GM18498 (cell line): ENCODE results near the gene CACTIN.
"Not testable (repeated sequence)": the region's sequence is repeated elsewhere in the genome, so short reads cannot be mapped to it uniquely, and the experiment has no call there.

ENCODE experiments used
- ATAC-seq: cut with Tn5 transposase; IDR thresholded peaks from one replicate; pipeline ENCODE4 v1.9.1; 2021; ENCODE audit warnings: mild to moderate bottlenecking, moderate library complexity; ENCODE audit not compliant: unreplicated experiment

Gene CACTIN

GRCh38 chr19:3648037-3648905, 21.7 kb upstream of the CACTIN start:
- ATAC-seq: no peak

GRCh38 chr19:3647102-3647501, 20.5 kb upstream of the CACTIN start:
- not testable (repeated sequence) for ATAC-seq

- ATAC-seq: no peak
These were observed 19.9 kb upstream of the CACTIN start for GRCh38 chr19:3646336-3647092.

DNA sequence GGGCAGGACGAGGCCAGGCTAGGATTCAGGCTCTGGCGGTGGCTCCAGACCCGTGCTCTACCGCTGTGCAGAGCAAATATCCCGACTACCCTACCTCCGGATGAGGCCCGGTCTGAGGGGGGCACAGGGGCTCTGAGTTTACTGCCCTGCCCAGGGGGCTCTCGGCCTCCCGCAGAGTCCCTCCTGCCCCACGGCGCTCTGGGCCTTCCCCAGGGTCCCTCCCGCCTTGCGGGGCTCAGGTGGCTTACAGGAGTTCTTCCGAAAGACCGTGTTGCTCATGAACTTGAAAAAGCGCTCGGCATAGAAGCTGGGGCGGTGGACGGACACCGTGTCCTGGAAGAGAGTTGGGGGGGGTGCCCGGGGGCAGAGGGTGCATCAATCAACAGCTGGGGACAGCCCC, 19.1 kb upstream of the CACTIN start:
- no peak for ATAC-seq

DNA sequence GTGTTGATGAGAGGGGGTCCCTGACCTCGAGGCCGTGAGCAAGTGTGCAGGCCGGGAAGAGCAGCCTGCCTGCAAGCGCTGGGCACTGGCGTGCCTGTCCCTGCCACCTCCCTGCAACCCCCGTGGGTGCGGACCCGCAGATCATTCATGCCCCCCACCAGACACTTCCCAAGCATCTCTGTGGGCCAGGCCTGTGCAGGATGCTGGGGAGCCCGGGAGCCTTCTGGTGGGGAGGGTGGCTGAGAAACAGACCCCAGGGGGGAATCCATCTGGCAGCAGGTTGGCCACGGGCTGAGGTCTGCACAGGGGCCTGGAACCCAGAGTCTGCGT, 18.4 kb upstream of the CACTIN start:
- no peak for ATAC-seq

- no peak for ATAC-seq
These were observed 17.9 kb upstream of the CACTIN start for GRCh38 chr19:3644351-3645066.

DNA sequence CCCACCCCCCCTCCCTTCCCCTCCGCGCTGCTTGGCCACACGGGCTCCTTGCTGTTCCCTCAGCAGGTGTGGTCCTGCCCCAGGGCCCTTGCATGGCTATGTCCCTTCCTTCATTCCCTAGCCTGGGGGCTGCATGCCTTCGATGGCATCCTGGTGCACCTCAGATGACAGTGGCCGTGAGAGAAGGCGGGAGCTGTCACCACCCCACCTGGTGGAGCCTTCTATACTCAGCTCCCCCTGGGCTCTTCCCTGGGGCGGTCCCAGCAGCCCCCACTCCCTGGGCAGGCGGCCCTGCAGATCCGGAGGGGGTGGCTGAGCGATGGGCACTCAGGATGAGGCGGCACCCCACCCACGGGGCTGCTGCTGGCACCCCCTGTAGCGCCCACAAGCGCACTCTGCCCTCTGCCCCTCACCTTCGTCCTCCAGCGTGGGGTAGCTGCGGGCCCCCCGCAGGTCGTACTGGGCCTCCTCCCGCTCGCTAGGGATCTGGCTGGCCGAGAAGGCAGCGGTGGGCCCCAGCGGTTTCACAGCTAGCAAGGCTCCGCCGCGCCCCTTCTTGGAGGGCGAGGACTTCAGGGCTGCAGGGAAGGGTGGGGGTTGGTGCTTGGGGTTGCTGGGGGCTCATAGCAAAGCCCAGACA, 17.2 kb upstream of the CACTIN start:
- ATAC-seq: no peak

- ATAC-seq: no peak
These were observed 16.5 kb upstream of the CACTIN start for GRCh38 chr19:3642987-3643673.

DNA sequence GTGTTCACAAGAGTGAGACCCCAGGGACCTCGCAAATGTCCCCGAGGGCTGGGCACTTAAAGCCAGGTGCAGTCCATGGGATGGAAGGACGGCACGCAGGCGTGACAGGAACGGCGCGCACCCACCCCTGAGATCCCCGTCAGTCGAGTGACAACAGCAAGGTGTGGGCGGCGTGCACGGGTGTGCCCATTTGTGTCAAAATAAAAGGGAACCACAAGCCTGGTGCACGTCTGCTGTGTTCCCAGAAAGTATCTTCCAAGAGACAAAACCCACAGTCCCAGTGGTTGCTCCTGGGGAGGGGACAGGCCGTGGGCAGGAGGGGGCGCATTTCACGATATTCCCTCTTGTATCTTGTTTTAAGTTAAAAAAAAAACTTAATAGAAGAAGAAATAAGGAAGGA, 15.7 kb upstream of the CACTIN start:
- no peak for ATAC-seq

DNA sequence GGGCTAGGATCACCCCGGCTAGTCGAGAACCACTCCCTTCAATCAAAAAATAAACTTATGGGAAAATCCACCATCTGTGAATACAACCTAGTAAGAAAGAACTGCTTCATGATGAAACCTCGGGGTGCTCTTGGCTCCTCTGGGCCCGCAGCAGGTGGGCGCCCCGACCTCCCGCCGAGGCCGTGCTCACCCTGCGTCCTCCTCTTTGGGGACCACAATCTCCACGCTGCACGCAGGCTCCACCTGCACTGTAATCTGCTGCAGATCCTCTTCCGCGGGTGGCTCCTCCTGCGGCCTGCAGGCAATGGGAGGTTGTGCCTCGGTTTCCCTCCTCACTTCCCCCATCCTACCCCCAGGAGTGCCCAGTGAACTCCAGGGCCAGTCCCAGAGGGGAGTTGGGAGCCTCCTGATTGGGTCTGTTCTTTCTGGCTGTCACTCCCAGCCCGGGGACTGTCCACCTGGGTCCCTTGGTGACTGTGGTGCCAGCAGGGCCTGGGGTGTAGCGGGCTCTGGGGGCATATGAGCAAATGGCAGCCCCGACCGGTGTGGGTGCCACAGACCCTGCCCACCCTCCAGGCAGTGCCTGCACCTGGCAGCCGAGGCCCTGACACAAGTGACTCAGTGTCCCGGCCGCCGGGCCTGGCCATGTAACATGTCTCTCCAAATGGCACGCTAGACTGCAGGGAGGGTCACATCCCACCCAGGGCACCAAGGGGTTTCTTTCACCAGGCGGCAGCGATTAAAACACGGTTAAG, 15.1 kb upstream of the CACTIN start:
- no peak for ATAC-seq

DNA sequence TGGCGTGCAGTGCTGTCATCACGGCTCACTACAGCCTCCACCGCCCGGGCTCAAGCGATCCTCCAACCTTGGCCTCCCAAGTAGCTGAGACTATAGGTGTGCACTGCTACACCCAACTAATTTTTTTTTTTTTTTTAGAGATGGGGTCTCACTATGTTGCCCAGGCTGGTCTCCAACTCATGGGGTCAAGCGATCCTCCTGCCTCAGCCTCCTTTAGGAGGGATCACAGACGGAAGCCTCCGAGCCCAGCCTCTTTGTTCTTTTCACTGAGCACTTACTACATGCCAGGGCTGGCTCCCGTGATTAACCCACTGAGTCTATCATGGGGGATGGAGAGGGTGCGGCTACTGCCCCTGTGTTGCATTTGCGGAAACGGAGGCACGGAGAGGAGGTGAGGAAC, 12.9 kb upstream of the CACTIN start:
- ATAC-seq: no peak

GRCh38 chr19:3638208-3639193, 11.9 kb upstream of the CACTIN start:
- ATAC-seq: no peak

DNA sequence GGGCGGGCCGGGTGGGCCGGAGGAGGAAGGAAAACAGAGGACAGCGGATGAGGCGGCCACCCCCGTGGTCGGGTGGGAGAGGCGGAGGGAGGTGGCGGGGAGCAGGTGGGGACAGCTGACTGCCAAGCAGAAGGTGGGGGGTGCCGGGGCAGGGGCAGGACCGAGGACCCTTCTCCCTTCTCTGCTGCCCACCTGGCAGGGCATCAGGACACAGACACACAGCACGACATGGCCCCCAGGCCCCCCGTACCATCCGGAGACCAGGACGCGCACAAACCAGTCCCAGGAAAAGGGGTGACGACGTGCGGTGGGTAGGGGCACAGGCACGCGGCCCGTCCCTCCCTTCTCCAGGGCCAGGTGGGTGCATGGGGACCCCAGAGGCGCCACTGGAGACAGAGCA, 11.0 kb upstream of the CACTIN start:
- no peak for ATAC-seq

GRCh38 chr19:3636962-3637361, 10.4 kb upstream of the CACTIN start:
- ATAC-seq: no peak

DNA sequence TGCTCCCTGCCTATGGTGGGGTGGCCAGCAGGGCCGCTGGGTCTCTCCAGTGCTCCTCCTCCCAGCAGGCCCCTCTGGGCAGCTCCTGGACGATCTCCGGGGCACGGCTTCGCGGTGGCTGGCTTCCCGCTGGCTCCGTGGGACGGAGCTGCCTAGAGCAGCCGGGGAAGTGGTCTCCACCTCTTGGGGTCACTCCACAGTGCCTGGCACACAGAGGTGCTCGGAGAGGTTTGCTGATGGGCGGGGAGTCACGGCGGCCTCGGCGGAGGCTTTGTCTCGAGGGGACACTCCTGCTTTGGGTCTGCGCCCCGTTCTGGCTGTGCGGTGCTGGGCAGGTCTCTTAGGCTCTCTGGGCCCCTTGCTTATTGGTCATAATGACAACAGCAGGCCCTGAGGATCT, 9.9 kb upstream of the CACTIN start:
- no peak for ATAC-seq

DNA sequence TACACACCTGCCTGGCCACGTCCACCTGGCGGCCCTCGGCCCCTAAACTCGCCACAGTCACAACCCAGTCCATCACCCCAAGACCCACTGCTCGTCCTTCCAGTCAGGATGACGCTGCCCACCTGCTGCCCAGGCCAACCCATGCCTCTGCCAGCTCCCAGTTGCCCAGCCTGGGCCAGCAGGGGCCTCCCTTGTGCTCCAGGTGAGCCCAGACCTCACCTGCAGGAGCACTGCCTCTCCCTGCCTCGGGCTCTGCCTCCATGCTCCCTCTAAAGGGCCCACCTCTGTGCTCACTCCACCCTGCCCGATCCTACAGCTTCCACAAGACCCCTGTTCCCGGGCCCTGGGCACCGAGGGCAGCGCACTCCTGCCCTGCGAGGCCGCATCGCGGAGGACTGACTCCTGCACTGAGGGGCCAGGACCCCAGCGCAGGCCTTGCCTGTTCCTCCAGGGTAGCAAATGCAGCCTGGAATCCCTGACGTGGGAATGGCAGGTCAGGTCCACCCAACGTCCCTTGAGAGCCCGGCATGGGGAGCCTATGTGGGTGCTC, 8.0 kb upstream of the CACTIN start:
- no peak for ATAC-seq

GRCh38 chr19:3633559-3633988, 7.0 kb upstream of the CACTIN start:
- no peak for ATAC-seq
